DMS53 (cell line): ENCODE results near the gene STMN1.

Experiments used
- DNase-seq: peaks from one replicate; lab custom pipeline; 2025; lab: John Stamatoyannopoulos, UW

The STMN1 gene

GRCh38 chr1:25891606-25892005 lies 14.6 kb downstream of the STMN1 start:
- no peak for DNase-seq

- peak; percentile 33 for DNase-seq
Measured at GRCh38 chr1:25890239-25891034, 15.8 kb downstream of the STMN1 start.

- peak; percentile 64 for DNase-seq
Measured at GRCh38 chr1:25889470-25889869, 16.7 kb downstream of the STMN1 start.

- no peak for DNase-seq
Measured at GRCh38 chr1:25888426-25888987, 17.7 kb downstream of the STMN1 start.

GRCh38 chr1:25885602-25886001 lies 20.6 kb downstream of the STMN1 start:
- DNase-seq = no peak

- DNase-seq = no peak
Measured at GRCh38 chr1:25881266-25881665, 25.0 kb downstream of the STMN1 start.

- DNase-seq = no peak
Measured at GRCh38 chr1:25880518-25880917, 25.7 kb downstream of the STMN1 start.

GRCh38 chr1:25879675-25880074 lies 26.5 kb downstream of the STMN1 start:
- no peak for DNase-seq

GRCh38 chr1:25878690-25879089 lies 27.5 kb downstream of the STMN1 start:
- DNase-seq = no peak

- no peak for DNase-seq
Measured at GRCh38 chr1:25877155-25877554, 29.1 kb downstream of the STMN1 start.

- DNase-seq = no peak
Measured at GRCh38 chr1:25876693-25877077, 29.5 kb downstream of the STMN1 start.

- DNase-seq = no peak
Measured at GRCh38 chr1:25875856-25876692, 30.1 kb downstream of the STMN1 start.

- peak; percentile 90 for DNase-seq
Measured at GRCh38 chr1:25875154-25875855, 30.9 kb downstream of the STMN1 start, which contains the start of gene PAQR7. Gene PAQR7, minus strand, starts transcription at chr1:25875708. Its CDS starts 11,869 bp downstream, at chr1:25863839.

GRCh38 chr1:25874635-25875153 lies 31.5 kb downstream of the STMN1 start:
- DNase-seq = peak; percentile 58

GRCh38 chr1:25874209-25874608 lies 32.0 kb downstream of the STMN1 start:
- no peak for DNase-seq

- no peak for DNase-seq
Measured at GRCh38 chr1:25873120-25873519, 33.1 kb downstream of the STMN1 start.

GRCh38 chr1:25872713-25873112 lies 33.5 kb downstream of the STMN1 start:
- DNase-seq = no peak

GRCh38 chr1:25871704-25872494 lies 34.3 kb downstream of the STMN1 start:
- DNase-seq = no peak

GRCh38 chr1:25871086-25871703 lies 35.0 kb downstream of the STMN1 start:
- no peak for DNase-seq

GRCh38 chr1:25870614-25871013 lies 35.6 kb downstream of the STMN1 start:
- DNase-seq = no peak
